HPDE6-E6E7 (cell line): ENCODE data around the gene C22orf15.
"Not testable (repeated sequence)": the region's sequence is repeated elsewhere in the genome, so short reads cannot be mapped to it uniquely, and the experiment has no call there.

ENCODE experiments used
- DNase-seq: peaks from one replicate; pipeline ENCODE4 v3.0.0; 2011; ENCODE audit warnings: missing footprints; ENCODE audit errors: extremely low spot score

Gene C22orf15

GRCh38 chr22:23762842-23763578 lies at the start of gene C22orf15:
C22orf15 (plus strand) TSS chr22:23762990; CDS start chr22:23763307, 317 bp downstream.
- DNase-seq: no peak

- DNase-seq: no peak
These were observed 48.8 kb upstream of the C22orf15 start for GRCh38 chr22:23713696-23714595.

GRCh38 chr22:23714596-23715578 lies 47.9 kb upstream of the C22orf15 start:
- DNase-seq: no peak

GRCh38 chr22:23715806-23716375 lies 46.9 kb upstream of the C22orf15 start:
- no peak for DNase-seq

GRCh38 chr22:23716811-23717801 lies 45.7 kb upstream of the C22orf15 start:
- DNase-seq: peak; percentile 83

- no peak for DNase-seq
These were observed 44.2 kb upstream of the C22orf15 start for GRCh38 chr22:23718371-23719165.

- no peak for DNase-seq
These were observed 41.9 kb upstream of the C22orf15 start for GRCh38 chr22:23720855-23721254.

- DNase-seq: no peak
These were observed 40.6 kb upstream of the C22orf15 start for GRCh38 chr22:23722160-23722559.

GRCh38 chr22:23722724-23723123 lies 40.1 kb upstream of the C22orf15 start:
- DNase-seq: no peak

GRCh38 chr22:23728108-23728507 lies 34.7 kb upstream of the C22orf15 start:
- not testable (repeated sequence) for DNase-seq

- DNase-seq: no peak
These were observed 25.1 kb upstream of the C22orf15 start for GRCh38 chr22:23737696-23738095.

GRCh38 chr22:23742505-23743264 lies 20.1 kb upstream of the C22orf15 start:
- DNase-seq: no peak

GRCh38 chr22:23743303-23743705 lies 19.5 kb upstream of the C22orf15 start:
- DNase-seq: no peak

GRCh38 chr22:23744001-23744400 lies 18.8 kb upstream of the C22orf15 start:
- DNase-seq: no peak

GRCh38 chr22:23744485-23744884 lies 18.3 kb upstream of the C22orf15 start:
- no peak for DNase-seq

GRCh38 chr22:23745791-23746190 lies 17.0 kb upstream of the C22orf15 start:
- no peak for DNase-seq

- DNase-seq: no peak
These were observed 12.9 kb upstream of the C22orf15 start for GRCh38 chr22:23749841-23750301.

GRCh38 chr22:23750367-23750713 lies 12.4 kb upstream of the C22orf15 start:
- DNase-seq: no peak
